ENCODE data around the gene WNT8B. TPM values are rescaled to one million over a fixed set of nuclear protein-coding genes. Genes with fewer than 3 reads are reported as not detected.

The WNT8B gene
- total and polyA plus RNA-seq, 2 of the 13 experiments (the other 11 are each of a cell fraction or from before 2014, with no cell fraction given) = 0.07 to 0.20 TPM

DNA sequence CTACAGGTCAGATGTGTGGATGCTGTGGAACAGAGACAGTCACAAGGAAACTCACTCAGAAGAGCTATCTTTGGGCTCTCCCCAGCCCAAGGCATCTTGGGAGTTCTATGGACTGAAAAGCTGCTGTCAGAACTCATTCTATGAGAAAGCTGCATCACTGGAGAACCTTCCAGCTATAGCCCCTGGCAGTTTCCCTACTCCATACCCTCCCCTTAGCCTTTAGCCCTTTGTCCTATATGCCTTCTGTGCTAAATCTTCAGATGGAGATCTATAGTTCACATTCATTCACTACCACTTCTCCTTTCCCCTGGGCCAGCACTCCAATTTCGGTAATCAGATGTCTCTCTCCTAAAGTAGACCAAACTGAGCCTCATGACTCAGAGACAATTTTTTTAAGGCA, 6.9 kb downstream of the WNT8B start:
- Histone ChIP-seq H4K20me1 (ENCODE audit: insufficient read depth, low read length) (no peaks in the 10 kb centered on the region), H3K9me3 (ENCODE audit: low read length) (no peaks in the 10 kb centered on the region), H2AFZ (ENCODE audit: low read length) (no peak overlapping the region), H3K4me1 (ENCODE audit: insufficient read depth, low read length) (no peaks in the 10 kb centered on the region), H3K36me3 (replicated peaks in 1 of 2; ENCODE audit: control insufficient read depth in 1 of 2, insufficient read depth in 2 of 2, low read length in 2 of 2) (no peaks in the 10 kb centered on the region), H3K79me2 (ENCODE audit: insufficient read depth, low read length) (no peaks in the 10 kb centered on the region), H3K9ac (ENCODE audit: insufficient read depth, low read depth, low read length) (no peak overlapping the region), H3K27me3 (ENCODE audit: control insufficient read depth in 1 of 2, insufficient read depth in 2 of 2, low read length in 2 of 2) (peaks cover 0 to 14% of the 10 kb centered on the region in 2 experiments; a peak in 2 of 5 replicates), H3K4me2 (ENCODE audit: low read depth, low read length) (no peak overlapping the region), H3K4me3 (replicated peaks in 1 of 3; ENCODE audit: insufficient read depth in 1 of 3, low read depth in 2 of 3, low read length in 3 of 3) (no peak overlapping the region), H3K27ac (ENCODE audit: extremely low read length, insufficient read depth, low read length) (no peak overlapping the region)
- WGBS (ENCODE audit: low lambda C conversion rate) = 0% methylated on average over 1 of the region's 1 CpG
- CTCF ChIA-PET (ENCODE audit: low intra/inter-chr PET ratio, low total read pairs) = no interaction called here
- intact Hi-C loops (cut with micrococcal nuclease; ENCODE audit: unreplicated experiment) = no loop called here
- TF ChIP-seq ZSCAN25 (CRISPR knock-in tag; IDR thresholded peaks at IDR 0.05) (no peak), ZNF256 (CRISPR knock-in tag; conservative IDR thresholded peaks at IDR 0.05) (no peak), GPN1 (CRISPR knock-in tag; IDR thresholded peaks at IDR 0.05; ENCODE audit: borderline replicate concordance) (no peak), ZNF557 (CRISPR knock-in tag; IDR thresholded peaks at IDR 0.05) (no peak), IRX3 (CRISPR knock-in tag; IDR thresholded peaks at IDR 0.05; ENCODE audit: borderline replicate concordance, low read depth) (no peak), ZNF263 (CRISPR knock-in tag; IDR thresholded peaks at IDR 0.05) (no peak), PHF20 (CRISPR knock-in tag; IDR thresholded peaks at IDR 0.05) (no peak), ZNF432 (CRISPR knock-in tag; IDR thresholded peaks at IDR 0.05; ENCODE audit: borderline replicate concordance) (no peak), MXD1 (CRISPR knock-in tag; IDR thresholded peaks at IDR 0.05) (no peak), ZNF766 (CRISPR knock-in tag; IDR thresholded peaks at IDR 0.05; ENCODE audit: borderline replicate concordance) (no peak), ZSCAN31 (CRISPR knock-in tag; IDR thresholded peaks at IDR 0.05; ENCODE audit: low read depth) (no peak), NFYC (CRISPR knock-in tag; IDR thresholded peaks at IDR 0.05) (no peak)
- TF ChIP-seq, protein P1, sequence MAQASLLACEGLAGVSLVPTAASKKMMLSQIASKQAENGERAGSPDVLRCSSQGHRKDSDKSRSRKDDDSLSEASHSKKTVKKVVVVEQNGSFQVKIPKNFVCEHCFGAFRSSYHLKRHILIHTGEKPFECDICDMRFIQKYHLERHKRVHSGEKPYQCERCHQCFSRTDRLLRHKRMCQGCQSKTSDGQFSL (CRISPR knock-in tag; IDR thresholded peaks at IDR 0.05) = no peak
- FAIRE-seq (no peak), DNase-seq (ENCODE audit: low spot score) (no peak), ATAC-seq (no peak)
- no TSS peak for BruUV-seq (replicated peaks)
- POLR2A ChIA-PET = no interaction called here
- in situ Hi-C loops (cut with HindIII; ENCODE audit: extremely low pct_ligation_motif_present, low pct_unique_long_range_greater_than_20kb) = no loop called here

All from HepG2 (cell line).